Heart left ventricle (tissue), 13 donors: ENCODE results near the gene MOB1A.

Experiments
- POLR2A ChIP-seq, 2 donors: fragments of 450-650 bp; IDR thresholded peaks; one replicate each; pipeline ENCODE4 v1.6.1; 2017; ENCODE audit warnings: antibody characterized with exemption in 2 of 2, mild to moderate bottlenecking in 2 of 2, moderate library complexity in 2 of 2
- TF ChIP-seq, protein P1 (sequence below), 12 donors: fragments of 200-600 bp; sonication (generic) in 4 of 12; IDR thresholded peaks; one replicate each; pipeline versions ENCODE4 v1.5.0 to v1.8.0; 2018 to 2022; ENCODE audit warnings: antibody characterized with exemption in 12 of 12, mild to moderate bottlenecking in 5 of 12
- donor health status: ischemic (EF 13 %, LVEDD 7.1; RV severe dilation, severe dysfunction).
- donor health status: DM: no; HTN: yes; CAD: no.
- donor health status: DM: no; HTN: no; CAD: no.
- donor health status: ischemic (EF 25% LVEDD 6.9; RV normal size, moderate dysfunction).
- donor health status: ischemic (EF 25% LVEDD 5.7; RV mildly dilated, moderate dysfunction).
- donor health status: ischemic (EF 35%, LVEDD 5.7; RV mildly dilated, moderate dysfunction).
- donor health status: nonischemic (EF 11% LVEDD 7.7; RV severe dilation, severe dysfunction).
- donor health status: DM: yes; HTN: yes; CAD: no.
- donor health status: PGD.
- donor health status: ischemic (EF 29% LVEDD 5.4; RV normal size, mild dysfunction).
- donor health status: nonischemic (EF 23%, LVEDD 6.1; RV moderate dilation, normal function).

DNA sequence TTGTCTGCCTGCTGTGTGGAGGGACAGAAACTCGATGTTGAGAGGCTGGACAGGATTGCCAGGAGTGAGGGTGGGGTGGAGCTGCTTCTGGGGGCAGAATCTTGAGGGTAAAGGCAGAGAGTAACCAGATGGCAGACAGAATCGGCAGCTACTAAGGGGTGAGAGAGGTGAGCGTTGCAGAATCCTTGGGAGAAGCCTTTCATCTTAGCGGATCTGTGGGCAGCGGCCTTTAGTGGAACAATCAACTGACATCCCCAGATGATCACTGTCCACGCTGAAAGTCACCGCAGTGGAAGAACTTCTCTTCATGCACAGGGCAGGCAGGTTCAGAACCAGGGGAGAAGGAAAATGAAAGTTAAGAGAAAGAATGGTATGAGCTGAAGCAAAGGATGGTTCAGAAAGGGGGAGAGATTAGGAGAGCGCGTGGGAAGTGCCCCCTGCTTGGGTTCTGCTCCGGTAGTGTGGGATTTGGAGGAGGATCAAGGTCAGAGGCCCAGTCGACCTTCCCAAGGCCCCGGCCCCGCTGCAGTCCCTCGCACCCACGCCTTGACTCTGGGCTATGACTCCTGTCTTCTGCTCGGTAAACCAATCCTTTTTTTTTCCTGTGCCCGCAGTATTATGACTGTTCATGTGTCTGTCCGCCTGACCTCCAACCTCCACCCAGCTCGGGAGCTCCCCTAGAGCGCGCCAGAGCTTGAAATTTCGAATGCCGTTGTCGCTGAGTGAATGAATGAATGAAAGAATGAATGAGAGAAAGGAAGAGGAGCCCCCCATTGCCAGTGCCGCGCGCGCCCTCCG is 31.6 kb downstream of the MOB1A start:
- TF ChIP-seq, protein P1, sequence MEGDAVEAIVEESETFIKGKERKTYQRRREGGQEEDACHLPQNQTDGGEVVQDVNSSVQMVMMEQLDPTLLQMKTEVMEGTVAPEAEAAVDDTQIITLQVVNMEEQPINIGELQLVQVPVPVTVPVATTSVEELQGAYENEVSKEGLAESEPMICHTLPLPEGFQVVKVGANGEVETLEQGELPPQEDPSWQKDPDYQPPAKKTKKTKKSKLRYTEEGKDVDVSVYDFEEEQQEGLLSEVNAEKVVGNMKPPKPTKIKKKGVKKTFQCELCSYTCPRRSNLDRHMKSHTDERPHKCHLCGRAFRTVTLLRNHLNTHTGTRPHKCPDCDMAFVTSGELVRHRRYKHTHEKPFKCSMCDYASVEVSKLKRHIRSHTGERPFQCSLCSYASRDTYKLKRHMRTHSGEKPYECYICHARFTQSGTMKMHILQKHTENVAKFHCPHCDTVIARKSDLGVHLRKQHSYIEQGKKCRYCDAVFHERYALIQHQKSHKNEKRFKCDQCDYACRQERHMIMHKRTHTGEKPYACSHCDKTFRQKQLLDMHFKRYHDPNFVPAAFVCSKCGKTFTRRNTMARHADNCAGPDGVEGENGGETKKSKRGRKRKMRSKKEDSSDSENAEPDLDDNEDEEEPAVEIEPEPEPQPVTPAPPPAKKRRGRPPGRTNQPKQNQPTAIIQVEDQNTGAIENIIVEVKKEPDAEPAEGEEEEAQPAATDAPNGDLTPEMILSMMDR (IDR thresholded peaks at IDR 0.05), result no peak
- no peak for TF ChIP-seq POLR2A (IDR thresholded peaks at IDR 0.05)
